ENCODE measurements around the gene MAPK4.

MAPK4 gene

GRCh38 chr18:50726960-50727589 lies 167.2 kb downstream of the MAPK4 start:
- no peak for DNase-seq

GRCh38 chr18:50727721-50728471 lies 168.0 kb downstream of the MAPK4 start:
- DNase-seq = no peak

GRCh38 chr18:50729376-50729775 lies 169.5 kb downstream of the MAPK4 start:
- DNase-seq = no peak

GRCh38 chr18:50729986-50730385 lies 170.1 kb downstream of the MAPK4 start:
- DNase-seq = no peak

GRCh38 chr18:50734342-50734741 lies 174.5 kb downstream of the MAPK4 start:
- no peak for DNase-seq

- DNase-seq = no peak
These were observed 175.0 kb downstream of the MAPK4 start for GRCh38 chr18:50734886-50735285.

- no peak for DNase-seq
These were observed 177.2 kb downstream of the MAPK4 start for GRCh38 chr18:50737127-50737526.

GRCh38 chr18:50738098-50738757 lies 178.3 kb downstream of the MAPK4 start:
- no peak for DNase-seq

GRCh38 chr18:50742952-50743351 lies 183.1 kb downstream of the MAPK4 start:
- DNase-seq = no peak

- DNase-seq = no peak
These were observed 184.4 kb downstream of the MAPK4 start for GRCh38 chr18:50744253-50744652.

- DNase-seq = no peak
These were observed 186.1 kb downstream of the MAPK4 start for GRCh38 chr18:50745945-50746344.

- no peak for DNase-seq
These were observed 188.0 kb downstream of the MAPK4 start for GRCh38 chr18:50747849-50748242.

GRCh38 chr18:50748243-50749229 lies 188.6 kb downstream of the MAPK4 start:
- no peak for DNase-seq

GRCh38 chr18:50749421-50749820 lies 189.5 kb downstream of the MAPK4 start:
- no peak for DNase-seq

GRCh38 chr18:50749945-50750344 lies 190.1 kb downstream of the MAPK4 start:
- no peak for DNase-seq

- no peak for DNase-seq
These were observed 190.7 kb downstream of the MAPK4 start for GRCh38 chr18:50750546-50750945.

- no peak for DNase-seq
These were observed 191.6 kb downstream of the MAPK4 start for GRCh38 chr18:50751490-50751889.

- DNase-seq = no peak
These were observed 192.1 kb downstream of the MAPK4 start for GRCh38 chr18:50751947-50752346.

GRCh38 chr18:50753311-50753710 lies 193.4 kb downstream of the MAPK4 start:
- DNase-seq = no peak

GRCh38 chr18:50754297-50754696 lies 194.4 kb downstream of the MAPK4 start:
- DNase-seq = no peak

GRCh38 chr18:50757358-50757757 lies 197.5 kb downstream of the MAPK4 start:
- no peak for DNase-seq

- DNase-seq = no peak
These were observed 209.6 kb downstream of the MAPK4 start for GRCh38 chr18:50769463-50769862.

- DNase-seq = no peak
These were observed 215.3 kb downstream of the MAPK4 start for GRCh38 chr18:50775207-50775606.
